ENCODE measurements around the gene PTPN2.
"Not testable (repeated sequence)": the region's sequence is repeated elsewhere in the genome, so short reads cannot be mapped to it uniquely, and the experiment has no call there.

PTPN2 gene

DNA sequence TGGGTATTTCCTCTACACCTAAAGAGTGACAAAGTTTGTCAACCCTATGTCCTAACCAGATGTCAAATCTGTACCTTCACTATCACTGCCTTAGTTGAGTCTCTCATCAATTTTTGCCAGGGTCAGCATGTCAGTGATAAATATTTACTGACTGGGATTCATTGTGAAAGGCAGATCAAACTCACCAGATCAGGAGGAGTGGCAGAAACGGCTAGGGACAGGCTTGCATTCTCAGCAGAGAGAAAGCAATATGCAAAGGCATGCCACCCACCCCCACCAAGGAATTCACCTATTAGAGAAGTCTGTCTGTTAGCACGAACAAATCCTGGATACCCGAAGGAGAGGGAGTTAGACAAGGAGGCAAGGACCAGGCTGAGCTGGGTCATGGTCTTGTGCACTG, 62.6 kb downstream of the PTPN2 start:
- DNase-seq = no peak

DNA sequence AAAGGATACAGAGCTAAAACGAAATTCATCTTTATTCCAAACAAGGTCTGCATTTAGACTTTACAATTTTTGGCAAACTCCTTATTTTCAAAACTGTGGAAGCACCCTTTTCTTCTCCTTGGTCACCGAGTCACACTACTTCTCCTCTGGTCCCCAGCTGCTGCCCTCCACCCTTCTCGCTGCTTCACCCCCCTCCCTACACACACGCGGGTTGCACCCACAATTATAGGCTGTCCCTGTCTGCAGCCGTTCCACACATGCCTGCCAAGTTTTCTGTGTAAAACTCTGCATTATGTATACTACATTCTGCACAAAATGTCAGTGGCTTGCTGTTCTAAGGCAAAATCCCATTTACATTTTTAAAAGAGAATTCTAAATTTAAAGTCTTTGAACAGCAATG, 63.5 kb downstream of the PTPN2 start:
- no peak for DNase-seq

DNA sequence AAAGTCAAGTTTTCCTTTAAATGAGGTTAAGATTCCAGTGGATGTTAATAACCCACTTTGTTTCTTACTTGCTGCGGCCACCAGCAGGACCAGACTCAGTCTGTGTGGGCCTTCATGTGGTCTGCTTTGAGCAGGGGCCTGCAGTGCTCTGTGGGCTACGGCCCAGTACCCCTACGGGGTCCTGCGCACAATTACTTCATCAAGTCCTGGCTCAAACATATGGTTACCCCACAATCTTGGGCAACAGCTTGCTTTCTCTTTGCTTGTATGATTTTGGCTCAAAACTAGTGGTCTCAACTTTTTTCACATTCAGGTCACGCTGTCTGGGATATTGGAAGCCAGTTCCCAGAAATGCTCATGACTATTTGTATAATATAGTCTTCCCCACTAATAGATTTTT, 64.2 kb downstream of the PTPN2 start:
- no peak for DNase-seq

DNA sequence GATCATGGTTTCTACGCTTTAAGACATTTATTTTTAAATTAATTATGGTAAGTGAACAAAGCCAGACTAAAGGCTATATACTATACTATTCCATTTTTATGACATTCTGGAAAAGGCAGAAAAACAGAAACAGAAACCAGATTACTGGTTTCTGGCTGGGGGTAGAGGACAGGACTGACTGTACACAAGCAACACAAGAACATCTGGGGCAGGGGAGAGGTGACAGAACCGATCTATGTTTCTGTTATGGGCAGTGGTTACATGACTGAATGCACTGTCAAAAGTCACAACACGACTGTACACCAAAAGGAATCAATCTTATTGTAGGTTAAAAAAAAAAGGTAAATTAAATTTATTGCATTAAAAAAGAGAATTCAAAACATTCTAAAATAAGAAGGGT, 64.7 kb downstream of the PTPN2 start:
- DNase-seq = no peak

DNA sequence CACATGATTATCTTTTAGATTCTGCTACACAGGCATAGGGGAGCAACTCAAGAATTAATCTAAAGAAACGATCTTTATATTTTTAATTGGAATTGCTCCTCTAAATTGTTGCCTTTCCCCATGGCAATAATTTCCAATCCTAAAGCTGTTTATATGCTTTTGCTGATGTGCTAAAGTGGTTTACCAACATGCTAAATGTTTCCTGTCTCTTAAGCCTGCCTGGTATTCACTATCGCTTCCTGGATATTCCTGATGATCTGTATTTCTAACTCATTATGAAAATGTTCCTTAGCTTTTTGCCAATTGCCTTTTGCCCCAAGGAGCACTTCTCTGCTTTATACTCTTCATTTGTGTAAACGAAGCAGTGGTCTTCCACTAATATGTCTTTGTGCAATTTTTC, 65.8 kb downstream of the PTPN2 start:
- no peak for DNase-seq

DNA sequence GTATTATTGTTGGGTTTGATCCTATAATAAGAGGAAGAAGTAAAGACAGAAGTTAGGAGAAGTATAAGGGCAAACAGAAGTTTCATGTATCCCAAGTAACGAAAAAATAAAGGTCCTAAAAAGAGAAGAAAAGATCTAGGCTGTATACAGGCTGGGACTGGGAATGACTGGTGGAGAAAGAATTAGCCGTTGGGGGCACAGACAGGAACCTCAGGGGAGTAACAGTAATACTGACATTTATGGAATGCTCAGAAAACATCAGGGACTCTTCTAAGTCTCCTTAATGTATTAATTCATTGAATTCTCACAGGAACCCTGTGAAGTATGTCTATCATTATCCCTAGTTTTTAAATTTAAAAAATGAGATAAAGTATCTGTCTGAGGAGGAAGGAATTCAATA, 67.6 kb downstream of the PTPN2 start:
- no peak for DNase-seq

DNA sequence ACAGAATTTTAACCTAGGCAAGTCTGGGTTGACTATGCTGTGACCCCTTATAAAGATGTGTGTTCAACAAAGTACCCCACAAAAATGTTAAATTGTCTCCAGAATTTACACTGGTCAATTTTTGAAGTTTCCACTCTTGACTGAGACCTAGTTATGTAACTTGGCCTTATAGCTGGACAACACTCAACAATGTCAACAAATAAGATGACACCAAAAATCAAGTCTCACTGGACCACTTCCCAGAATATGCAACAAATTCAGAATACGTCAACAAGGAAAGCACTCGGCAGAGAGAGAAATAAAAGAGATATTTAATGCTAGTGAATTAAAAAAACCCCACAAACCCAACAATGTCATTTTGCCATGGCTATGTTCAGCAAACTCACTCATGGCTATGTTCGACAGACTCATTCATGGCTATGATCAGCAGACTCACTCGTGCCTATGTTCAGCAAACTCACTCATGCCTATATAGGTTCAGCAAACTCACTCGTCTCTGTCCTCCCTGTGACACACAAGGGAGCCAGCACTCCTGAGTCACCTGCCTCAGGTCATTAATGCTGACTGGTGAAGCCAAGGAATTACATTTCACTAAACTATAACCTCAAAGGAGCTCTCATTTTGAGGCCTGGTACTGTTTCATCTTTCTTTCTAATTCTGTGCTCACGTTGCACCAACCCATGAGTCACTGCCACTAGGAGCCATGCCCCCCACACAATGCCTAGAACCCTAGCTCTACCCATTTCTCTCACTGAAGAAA, 72.7 kb downstream of the PTPN2 start:
- no peak for DNase-seq

DNA sequence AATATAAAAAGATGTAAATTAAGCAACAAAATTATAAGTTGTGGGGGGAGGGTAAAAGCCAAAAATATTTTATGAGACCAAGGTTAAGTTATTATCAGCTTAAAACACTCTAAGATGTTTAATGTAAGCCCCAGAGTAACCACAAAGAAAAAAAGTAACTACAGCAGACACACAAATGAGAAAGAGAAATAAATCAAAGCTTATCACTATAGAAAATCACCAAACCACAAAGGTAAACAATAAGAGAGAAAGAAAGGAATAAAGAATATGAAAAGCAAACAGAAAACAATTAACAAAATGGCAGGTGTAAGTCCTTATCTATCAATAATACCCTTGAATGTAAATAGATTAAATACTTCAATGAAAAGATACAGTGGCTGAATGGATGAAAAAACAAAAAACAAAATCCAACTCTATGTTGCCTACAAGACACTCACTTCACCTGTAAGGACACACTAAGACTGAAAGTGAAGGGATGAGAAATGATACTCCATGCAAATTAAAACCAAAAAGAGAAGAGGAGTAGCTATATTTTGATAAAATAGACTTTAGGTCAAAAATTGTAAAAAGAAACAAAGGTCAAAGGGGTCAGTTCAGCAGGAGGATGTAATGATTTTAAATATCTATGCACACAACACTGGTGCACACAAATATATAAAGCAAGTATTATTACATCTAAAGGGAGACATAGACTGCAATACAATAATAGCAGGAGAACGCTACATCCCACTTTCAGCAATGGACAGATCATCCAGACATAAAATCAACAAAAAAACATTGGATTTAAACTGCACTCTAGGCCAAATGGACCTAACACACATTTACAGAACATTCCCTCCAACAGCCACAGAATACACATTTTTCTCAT, 80.7 kb downstream of the PTPN2 start:
- no peak for DNase-seq

DNA sequence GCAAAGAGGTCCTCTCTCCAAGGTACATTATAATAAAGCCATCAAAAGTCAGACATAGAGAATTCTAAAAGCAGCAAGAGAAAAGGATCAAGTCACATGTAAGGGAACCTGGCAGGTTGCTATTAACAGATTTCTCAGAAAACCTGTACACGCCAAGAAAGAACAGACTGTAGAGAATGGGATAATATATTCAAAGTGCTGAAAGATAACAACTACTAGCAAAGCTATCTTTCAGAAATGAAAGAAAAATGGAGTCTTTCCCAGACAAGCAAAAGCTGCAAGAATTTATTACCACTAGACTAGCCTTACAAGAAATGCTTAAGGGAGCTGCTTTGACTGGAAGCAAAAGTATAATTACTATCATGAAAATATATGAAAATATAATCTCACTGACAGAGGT, 81.5 kb downstream of the PTPN2 start:
- no peak for DNase-seq

DNA sequence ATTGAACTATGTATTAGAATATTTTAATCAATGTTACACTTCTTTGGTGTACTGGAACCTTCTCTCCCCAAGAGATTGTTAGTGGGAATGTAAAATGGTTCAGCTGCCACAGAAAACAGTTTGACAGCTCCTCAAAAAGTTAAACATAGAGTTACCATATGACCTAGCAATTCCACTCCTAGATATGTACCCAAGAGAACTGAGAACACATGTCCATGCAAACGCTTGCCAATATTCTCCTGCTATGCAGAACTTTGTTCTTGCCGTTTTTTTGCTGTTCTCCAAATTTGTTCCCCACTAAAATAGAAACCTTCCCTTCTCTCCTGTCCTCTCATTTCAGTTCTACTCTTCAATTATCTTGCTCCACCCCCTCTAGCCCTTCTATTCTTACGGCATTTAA, 87.6 kb downstream of the PTPN2 start:
- DNase-seq = no peak

DNA sequence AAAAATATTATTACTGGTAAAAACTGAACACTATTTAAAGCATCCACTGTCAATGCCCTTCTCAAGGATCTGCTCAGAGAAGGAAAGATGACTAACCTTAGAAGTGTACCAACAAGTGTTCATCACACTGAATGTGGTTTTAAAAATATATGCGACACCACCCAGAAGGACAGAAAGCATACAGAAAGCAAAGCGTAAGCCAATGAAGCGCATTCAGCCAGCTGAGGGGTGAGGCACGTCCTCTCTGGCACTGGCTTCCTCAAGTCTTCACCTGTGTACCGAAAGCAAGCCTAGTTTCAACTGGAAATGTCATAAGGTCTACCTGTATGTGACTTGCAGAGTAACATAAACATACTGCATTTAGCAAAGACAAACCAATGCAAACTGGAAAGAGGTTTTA, 92.4 kb downstream of the PTPN2 start:
- DNase-seq = no peak

DNA sequence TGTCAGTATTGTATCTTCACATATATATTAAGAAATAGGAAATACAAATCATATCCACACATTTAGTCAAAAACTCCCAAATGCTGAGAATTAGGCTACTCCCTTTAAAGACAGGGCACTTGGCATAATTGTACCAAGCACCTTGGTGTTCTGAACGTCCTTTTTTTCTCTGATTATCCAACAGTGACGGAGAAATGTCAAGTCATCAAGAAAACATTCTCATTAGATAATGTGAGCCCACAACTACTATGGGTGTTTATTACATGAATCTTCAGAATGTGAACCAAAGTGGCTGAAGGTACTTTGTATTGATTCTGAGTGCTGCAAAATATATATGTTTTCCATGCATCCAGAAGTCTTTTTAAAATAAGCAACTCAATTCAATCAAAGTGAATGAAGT, 97.4 kb downstream of the PTPN2 start:
- no peak for DNase-seq

DNA sequence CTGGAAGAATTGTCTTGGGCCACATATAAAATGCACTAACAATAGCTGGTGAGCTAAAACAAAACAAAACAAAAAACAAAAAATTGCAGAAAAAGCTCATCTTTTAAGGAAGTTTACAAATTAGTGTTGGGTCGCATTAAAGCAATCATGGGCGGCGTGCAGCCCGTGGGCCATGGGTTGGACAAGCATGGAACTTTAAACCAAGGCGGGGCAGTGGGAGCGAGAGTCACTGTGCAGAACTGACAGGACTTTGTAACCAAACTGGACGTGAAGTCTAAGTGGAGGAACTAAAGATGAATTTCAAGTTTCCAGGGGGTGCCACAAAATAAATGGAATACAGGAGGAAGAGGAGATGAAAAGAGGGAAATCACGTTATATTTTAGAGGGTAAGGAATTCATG, 100.5 kb downstream of the PTPN2 start:
- no peak for DNase-seq

DNA sequence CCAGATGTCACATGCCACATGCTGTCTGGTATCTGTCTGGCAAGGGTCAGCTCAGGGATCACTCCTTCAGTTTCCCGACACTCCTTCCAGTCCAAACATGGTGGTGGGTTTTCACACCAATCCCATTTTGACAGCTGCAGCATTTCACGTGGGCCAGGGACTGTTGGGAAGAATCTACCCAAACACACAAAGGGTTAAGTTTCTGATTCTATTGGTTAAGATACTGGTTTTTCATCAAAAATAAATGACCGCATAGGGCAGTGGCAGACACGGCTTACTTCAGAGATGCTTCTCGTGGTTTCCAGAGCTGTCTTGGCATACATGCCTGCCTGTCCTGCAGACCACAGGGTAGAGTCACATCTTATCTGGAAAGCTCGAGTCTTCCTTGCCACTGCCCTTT, 101.5 kb downstream of the PTPN2 start:
- DNase-seq = no peak

DNA sequence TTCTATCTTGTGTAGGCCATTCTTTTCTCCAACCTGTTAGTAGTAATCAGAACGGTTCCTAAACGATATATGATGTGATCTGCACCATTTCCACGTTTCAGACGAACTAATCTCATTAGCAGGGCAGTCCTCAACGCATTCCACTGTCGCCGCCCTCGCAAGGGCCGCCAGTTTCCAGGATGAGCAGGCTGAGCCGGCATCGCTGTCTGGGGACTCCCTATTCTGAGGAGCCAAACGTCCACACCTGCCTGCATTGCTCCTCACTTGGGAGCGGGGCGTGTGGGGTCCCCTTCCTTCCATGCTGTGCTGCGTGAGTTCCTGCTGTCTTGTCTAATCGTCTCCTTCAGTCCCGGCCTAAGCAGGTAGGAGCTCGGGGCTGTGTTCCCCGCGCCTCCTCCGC, 104.6 kb downstream of the PTPN2 start:
- DNase-seq = no peak

DNA sequence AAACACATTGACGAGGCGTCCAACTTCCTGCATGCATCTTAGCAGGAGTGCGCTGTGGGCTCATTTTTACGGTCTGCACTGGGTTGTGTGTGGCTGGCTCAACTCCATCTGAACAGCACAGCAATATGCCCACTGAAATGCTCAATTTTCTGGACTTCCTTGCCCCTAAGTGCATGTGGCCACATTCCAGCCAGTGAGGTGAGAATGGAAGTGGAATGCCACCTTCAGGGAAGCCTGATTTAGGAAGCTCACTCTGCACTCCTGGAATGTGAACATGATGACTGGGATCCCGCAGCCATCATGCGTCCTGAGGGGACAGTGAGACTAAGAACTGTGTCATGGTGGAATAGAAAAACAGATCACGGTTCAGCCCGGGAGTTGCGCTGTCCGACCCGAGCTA, 105.0 kb downstream of the PTPN2 start:
- no peak for DNase-seq

DNA sequence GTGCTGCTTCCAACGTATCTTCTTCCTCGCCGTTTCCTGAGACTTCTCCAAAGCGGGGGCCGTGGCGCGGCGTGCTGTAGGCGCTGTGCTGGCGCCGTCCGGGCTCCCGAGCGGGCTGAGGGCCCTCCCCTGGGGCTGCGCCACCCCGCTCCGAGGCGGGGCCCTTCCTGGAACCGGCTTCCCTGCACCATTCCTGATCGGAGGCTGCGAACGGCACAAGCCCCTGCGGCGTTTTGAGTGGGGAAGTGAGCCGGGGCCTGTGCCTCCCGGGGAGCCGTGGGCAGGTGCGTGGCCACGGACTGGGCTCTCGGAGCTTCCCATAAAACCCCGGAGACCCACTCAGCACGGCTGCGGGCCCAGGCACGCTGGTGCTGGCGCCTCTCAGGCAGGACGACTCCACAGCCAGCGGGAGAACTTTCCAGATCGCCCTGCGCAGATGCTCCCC, 106.5 kb downstream of the PTPN2 start:
- DNase-seq = no peak

DNA sequence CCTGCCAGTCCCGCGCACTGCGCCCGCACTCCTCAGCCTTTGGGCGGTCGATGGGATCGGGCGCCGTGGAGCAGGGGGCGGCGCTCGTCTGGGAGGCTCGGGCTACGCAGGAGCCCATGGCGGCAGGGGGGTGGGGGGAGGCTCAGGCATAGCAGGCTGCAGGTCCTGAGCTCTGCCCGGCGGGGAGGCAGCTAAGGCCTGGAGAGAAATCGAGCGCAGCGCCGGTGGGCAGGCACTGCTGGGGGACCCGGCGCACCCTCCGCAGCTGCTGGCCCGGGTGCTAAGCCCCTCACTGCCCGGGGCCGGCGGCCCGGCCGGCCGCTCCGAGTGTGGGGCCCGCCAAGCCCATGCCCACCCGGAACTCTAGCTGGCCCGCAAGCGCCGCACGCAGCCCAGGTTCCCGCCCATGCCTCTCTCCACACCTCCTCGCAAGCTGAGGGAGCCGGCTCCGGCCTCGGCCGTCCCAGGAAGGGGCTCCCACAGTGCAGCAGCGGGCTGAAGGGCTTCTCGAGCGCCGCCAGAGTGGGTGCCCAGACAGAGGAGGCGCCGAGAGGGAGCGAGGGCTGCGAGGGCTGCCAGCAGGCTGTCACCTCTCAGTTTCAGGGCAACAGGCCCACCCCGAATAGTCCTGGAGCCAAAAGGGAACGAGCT, 107.1 kb downstream of the PTPN2 start:
- no peak for DNase-seq

DNA sequence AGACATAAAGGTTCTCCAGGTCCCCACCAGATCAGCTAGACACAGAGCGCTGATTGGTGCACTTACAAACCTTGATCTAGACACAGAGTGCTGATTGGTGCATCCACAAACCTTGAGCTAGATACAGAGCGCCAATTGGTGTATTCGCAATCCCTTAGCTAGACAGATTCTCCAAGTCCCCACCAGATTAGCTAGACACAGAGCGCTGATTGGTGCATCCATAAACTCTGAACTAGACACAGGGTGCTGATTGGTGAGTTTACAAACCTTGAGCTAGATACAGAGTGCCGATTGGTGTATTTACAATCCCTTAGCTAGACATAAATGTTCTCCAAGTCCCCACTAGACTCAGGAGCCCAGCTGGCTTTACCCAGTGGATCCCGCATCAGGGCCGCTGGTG, 107.6 kb downstream of the PTPN2 start:
- not testable (repeated sequence) for DNase-seq

DNA sequence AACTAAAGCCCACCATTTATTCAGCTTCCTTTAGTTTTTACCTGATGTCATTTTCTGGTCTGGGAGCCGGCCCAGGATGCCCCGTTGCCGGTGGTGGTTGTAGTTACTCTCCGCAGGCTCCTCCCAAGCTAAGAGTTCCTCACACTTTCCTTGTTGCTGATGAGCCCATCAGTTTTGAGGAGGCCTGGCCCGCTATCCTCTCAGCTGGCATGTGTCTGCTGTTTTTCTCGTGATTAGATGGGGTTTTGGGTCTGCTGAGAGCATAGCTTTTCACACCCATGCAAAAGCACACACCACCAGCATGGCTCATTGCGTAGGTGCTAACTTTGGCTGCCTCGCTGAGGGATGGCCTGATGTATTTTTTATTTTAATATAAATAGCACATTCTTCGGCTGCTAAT, 109.1 kb downstream of the PTPN2 start:
- peak; percentile 41 for DNase-seq

DNA sequence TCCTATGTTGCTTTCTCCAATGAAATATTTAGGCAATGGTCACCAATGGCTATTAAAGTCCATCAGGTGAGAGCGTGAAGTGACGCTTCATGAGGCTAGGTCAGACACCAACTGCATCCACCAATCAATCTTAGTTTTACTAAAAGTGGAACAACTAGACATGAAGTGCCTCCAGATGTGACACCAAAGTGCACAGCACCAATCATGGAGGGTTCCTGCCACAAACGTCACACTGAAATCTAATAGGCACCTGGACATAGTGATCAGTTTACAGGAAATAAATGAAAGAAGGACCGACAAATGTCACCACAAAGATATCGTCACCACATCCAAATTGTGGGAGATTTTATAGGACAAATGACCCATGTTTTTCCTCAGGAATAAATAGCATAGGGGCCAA, 110.7 kb downstream of the PTPN2 start:
- DNase-seq = no peak

DNA sequence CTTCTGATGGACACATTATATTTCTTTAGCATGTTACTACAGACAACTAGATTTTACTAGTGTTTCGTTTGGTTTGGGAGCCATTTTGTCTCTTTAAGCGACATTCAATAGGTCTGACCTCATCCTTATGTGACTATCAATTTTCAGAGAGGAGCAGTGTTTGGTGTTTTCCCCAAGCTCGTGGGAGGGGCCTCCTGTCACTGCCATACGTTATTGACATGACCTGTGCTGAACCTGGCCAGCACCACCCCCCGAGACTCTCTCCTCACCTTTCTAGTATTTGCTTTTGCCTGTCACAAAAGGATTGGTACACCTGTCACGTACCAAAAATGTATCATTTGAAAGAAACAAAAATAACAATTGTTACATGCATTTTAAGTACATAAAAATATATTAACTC, 111.9 kb downstream of the PTPN2 start:
- DNase-seq = no peak

DNA sequence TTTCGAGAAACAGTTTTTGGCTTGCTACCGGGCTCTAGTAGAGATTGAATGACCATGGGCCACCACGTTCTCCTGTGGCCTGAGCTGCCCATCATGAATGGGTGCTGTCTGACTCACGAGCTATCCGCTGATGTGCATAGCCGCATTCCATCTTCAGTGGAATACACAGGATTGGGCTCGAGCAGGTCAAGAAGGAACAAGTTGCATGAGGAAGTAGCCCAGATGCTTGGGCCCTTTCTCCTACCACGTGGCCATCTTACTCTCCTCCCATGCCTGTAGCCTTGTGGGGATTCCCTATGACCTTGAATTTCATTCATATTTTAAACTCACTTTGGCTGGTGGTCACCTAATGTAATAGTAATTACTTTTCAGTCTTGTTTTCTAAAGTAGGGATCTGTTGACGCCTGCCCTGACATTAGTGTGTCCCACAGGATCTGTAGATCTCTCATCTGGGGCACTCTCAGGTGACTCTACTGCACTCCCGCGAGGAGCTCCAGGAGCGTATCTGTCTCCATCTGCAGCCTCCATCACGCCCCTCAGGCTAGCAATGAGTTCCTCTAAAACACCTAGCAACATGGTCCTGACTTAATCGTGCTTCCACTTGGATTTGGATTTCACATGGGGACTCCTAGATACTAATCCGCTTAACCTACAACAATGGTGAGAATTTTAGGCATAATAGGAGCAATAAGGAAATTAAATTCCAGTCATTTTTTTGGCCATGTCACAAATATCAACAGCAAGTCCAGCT, 113.4 kb downstream of the PTPN2 start:
- DNase-seq = no peak

All from CD4-positive, alpha-beta T cell treated with Interleukin-21 for 1 hour (primary cell).